ENCODE data around the gene TCEA2.
"Not testable (repeated sequence)": the region's sequence is repeated elsewhere in the genome, so short reads cannot be mapped to it uniquely, and the experiment has no call there.

TCEA2 gene

GRCh38 chr20:64080013-64080812 lies 17.2 kb downstream of the TCEA2 start, which contains the start of gene OPRL1:
Gene OPRL1, plus strand, starts transcription at chr20:64080082. Its CDS starts 12,639 bp downstream, at chr20:64092721.
- DNase-seq = peak; percentile 56

GRCh38 chr20:64080813-64081623 lies 18.0 kb downstream of the TCEA2 start:
- DNase-seq = no peak

GRCh38 chr20:64081624-64081964 lies 18.6 kb downstream of the TCEA2 start:
- DNase-seq = no peak

GRCh38 chr20:64082126-64082731 lies 19.2 kb downstream of the TCEA2 start:
- no peak for DNase-seq

- DNase-seq = no peak
Observed at GRCh38 chr20:64082820-64083377, 19.9 kb downstream of the TCEA2 start.

- DNase-seq = peak; percentile 28
Observed at GRCh38 chr20:64083378-64083803, 20.4 kb downstream of the TCEA2 start.

GRCh38 chr20:64083804-64084684 lies 21.0 kb downstream of the TCEA2 start, which contains the start of gene LKAAEAR1:
Gene LKAAEAR1, minus strand, starts transcription at chr20:64084398. Its CDS starts 179 bp downstream, at chr20:64084219.
- DNase-seq = no peak

GRCh38 chr20:64084685-64085152 lies 21.7 kb downstream of the TCEA2 start:
- no peak for DNase-seq

GRCh38 chr20:64086801-64087200 lies 23.8 kb downstream of the TCEA2 start:
- no peak for DNase-seq

GRCh38 chr20:64087226-64087825 lies 24.3 kb downstream of the TCEA2 start:
- not testable (repeated sequence) for DNase-seq

GRCh38 chr20:64088586-64088985 lies 25.6 kb downstream of the TCEA2 start:
- not testable (repeated sequence) for DNase-seq

- no peak for DNase-seq
Observed at GRCh38 chr20:64090165-64090564, 27.2 kb downstream of the TCEA2 start.

- no peak for DNase-seq
Observed at GRCh38 chr20:64091340-64091739, 28.3 kb downstream of the TCEA2 start.

GRCh38 chr20:64091770-64092169 lies 28.8 kb downstream of the TCEA2 start:
- DNase-seq = no peak

- DNase-seq = no peak
Observed at GRCh38 chr20:64092258-64093012, 29.4 kb downstream of the TCEA2 start.

- no peak for DNase-seq
Observed at GRCh38 chr20:64093013-64093503, 30.1 kb downstream of the TCEA2 start.

- no peak for DNase-seq
Observed at GRCh38 chr20:64095455-64095854, 32.5 kb downstream of the TCEA2 start.

GRCh38 chr20:64095927-64096326 lies 32.9 kb downstream of the TCEA2 start:
- no peak for DNase-seq

- DNase-seq = no peak
Observed at GRCh38 chr20:64096535-64096934, 33.5 kb downstream of the TCEA2 start.

GRCh38 chr20:64098471-64099013 lies 35.5 kb downstream of the TCEA2 start:
- DNase-seq = no peak

Measured in effector CD8-positive, alpha-beta T cell (primary cell).